ENCODE data around the gene ARAP2.

ARAP2 gene

GRCh38 chr4:36123906-36124305, 120.4 kb downstream of the ARAP2 start:
- no peak for DNase-seq

- no peak for DNase-seq
These were observed 129.0 kb downstream of the ARAP2 start for GRCh38 chr4:36115312-36115711.

GRCh38 chr4:36111172-36111571, 133.1 kb downstream of the ARAP2 start:
- peak; percentile 45 for DNase-seq

GRCh38 chr4:36099509-36099908, 144.8 kb downstream of the ARAP2 start:
- DNase-seq = no peak

- no peak for DNase-seq
These were observed 149.3 kb downstream of the ARAP2 start for GRCh38 chr4:36094995-36095394.

GRCh38 chr4:36091997-36092396, 152.3 kb downstream of the ARAP2 start:
- DNase-seq = no peak

GRCh38 chr4:36088542-36088941, 155.8 kb downstream of the ARAP2 start:
- DNase-seq = peak; percentile 29

GRCh38 chr4:36086261-36086786, 158.0 kb downstream of the ARAP2 start:
- DNase-seq = no peak

- DNase-seq = no peak
These were observed 161.5 kb downstream of the ARAP2 start for GRCh38 chr4:36082817-36083216.

- no peak for DNase-seq
These were observed 163.1 kb downstream of the ARAP2 start for GRCh38 chr4:36081185-36081584.

- DNase-seq = no peak
These were observed 164.6 kb downstream of the ARAP2 start for GRCh38 chr4:36079666-36080065.

GRCh38 chr4:36078319-36078718, 166.0 kb downstream of the ARAP2 start:
- no peak for DNase-seq

GRCh38 chr4:36072529-36072928, 171.8 kb downstream of the ARAP2 start:
- no peak for DNase-seq

- no peak for DNase-seq
These were observed 177.2 kb downstream of the ARAP2 start for GRCh38 chr4:36067116-36067515.

- DNase-seq = no peak
These were observed 178.9 kb downstream of the ARAP2 start for GRCh38 chr4:36065274-36065871.

GRCh38 chr4:36064117-36064516, 180.2 kb downstream of the ARAP2 start:
- no peak for DNase-seq

GRCh38 chr4:36056136-36056535, 188.2 kb downstream of the ARAP2 start:
- no peak for DNase-seq

- DNase-seq = no peak
These were observed 189.5 kb downstream of the ARAP2 start for GRCh38 chr4:36054694-36055422.

- DNase-seq = peak; percentile 29
These were observed 190.4 kb downstream of the ARAP2 start for GRCh38 chr4:36053930-36054329.

- DNase-seq = no peak
These were observed 192.7 kb downstream of the ARAP2 start for GRCh38 chr4:36051634-36052033.

GRCh38 chr4:36046026-36046425, 198.3 kb downstream of the ARAP2 start:
- no peak for DNase-seq

GRCh38 chr4:36043901-36044300, 200.4 kb downstream of the ARAP2 start:
- no peak for DNase-seq

GRCh38 chr4:36043241-36043640, 201.1 kb downstream of the ARAP2 start:
- DNase-seq = no peak
